Type B pancreatic cell (in vitro differentiated cells): ENCODE results near the gene TAF8. TPM values are rescaled to one million over a fixed set of nuclear protein-coding genes. Genes with fewer than 3 reads are reported as not detected.

Experiments used
- DNase-seq: peaks from one replicate; pipeline ENCODE4 v3.0.0; 2021; ENCODE audit warnings: mixed read lengths; ENCODE audit not compliant: unreplicated experiment; ENCODE audit errors: extremely low spot score
- H3K27ac Mint-ChIP-seq: 2 replicates; pipeline ENCODE4 v1.8.0; 2021; ENCODE audit warnings: mild to moderate bottlenecking, mixed read lengths
- H3K27me3 Mint-ChIP-seq: 2 replicates; pipeline ENCODE4 v1.8.0; 2021; ENCODE audit warnings: mixed read lengths
- H3K36me3 Mint-ChIP-seq: 2 replicates; pipeline ENCODE4 v1.8.0; 2021; ENCODE audit warnings: mixed read lengths
- H3K4me1 Mint-ChIP-seq: one replicate; pipeline ENCODE4 v1.8.0; 2021; ENCODE audit warnings: mixed read lengths; ENCODE audit not compliant: unreplicated experiment
- H3K4me3 Mint-ChIP-seq: 2 replicates; pipeline ENCODE4 v1.8.0; 2021; ENCODE audit warnings: mild to moderate bottlenecking, mixed read lengths
- H3K9me3 Mint-ChIP-seq: 2 replicates; pipeline ENCODE4 v1.8.0; 2021; ENCODE audit warnings: mixed read lengths
- CTCF ChIP-seq: fragments of 200-600 bp; sonication (generic); conservative IDR thresholded peaks from 2 replicates; pipeline ENCODE4 v1.5.0; 2021; ENCODE audit warnings: antibody characterized with exemption, mild to moderate bottlenecking
- total RNA-seq: library from RNA; stranded (reverse); gene quantifications from 2 replicates; pipeline ENCODE4 v1.2.1, GENCODE V29; 2021; ENCODE audit warnings: low replicate concordance

TAF8 gene
- total RNA-seq, 1 donor from 2014 or later: 36.0 TPM

GRCh38 chr6:42120895-42121865 is 70.9 kb downstream of the TAF8 start:
- TF ChIP-seq CTCF: no peak
- Mint-ChIP-seq H3K4me1 (peaks cover 13% of the 10 kb centered on the region), H3K27ac (peak overlapping the region; percentile 55), H3K4me3 (no peak overlapping the region), H3K27me3 (no peaks in the 10 kb centered on the region), H3K36me3 (peaks cover 4% of the 10 kb centered on the region), H3K9me3 (no peaks in the 10 kb centered on the region)
- DNase-seq: no peak

GRCh38 chr6:42123379-42124103 is 73.2 kb downstream of the TAF8 start:
- Mint-ChIP-seq H3K4me3 (no peak overlapping the region), H3K27me3 (no peaks in the 10 kb centered on the region), H3K9me3 (no peaks in the 10 kb centered on the region), H3K27ac (peak overlapping the region; percentile 95), H3K4me1 (peaks cover 3% of the 10 kb centered on the region), H3K36me3 (peaks cover 5% of the 10 kb centered on the region)
- DNase-seq: no peak
- no peak for TF ChIP-seq CTCF

GRCh38 chr6:42124223-42124836 is 74.0 kb downstream of the TAF8 start:
- no peak for TF ChIP-seq CTCF
- Mint-ChIP-seq H3K9me3 (no peaks in the 10 kb centered on the region), H3K4me3 (no peak overlapping the region), H3K4me1 (peaks cover 3% of the 10 kb centered on the region), H3K36me3 (peaks cover 5% of the 10 kb centered on the region), H3K27me3 (no peaks in the 10 kb centered on the region), H3K27ac (peak overlapping the region; percentile 57)
- no peak for DNase-seq

GRCh38 chr6:42125231-42125630 is 74.9 kb downstream of the TAF8 start:
- DNase-seq: no peak
- Mint-ChIP-seq H3K9me3 (no peaks in the 10 kb centered on the region), H3K27me3 (no peaks in the 10 kb centered on the region), H3K36me3 (peaks cover 5% of the 10 kb centered on the region), H3K4me3 (no peak overlapping the region), H3K4me1 (peaks cover 3% of the 10 kb centered on the region), H3K27ac (peak overlapping the region; percentile 57)
- no peak for TF ChIP-seq CTCF

GRCh38 chr6:42125663-42126062 is 75.3 kb downstream of the TAF8 start:
- DNase-seq: no peak
- no peak for TF ChIP-seq CTCF
- Mint-ChIP-seq H3K4me3 (no peak overlapping the region), H3K4me1 (peaks cover 3% of the 10 kb centered on the region), H3K9me3 (no peaks in the 10 kb centered on the region), H3K27ac (no peak overlapping the region), H3K27me3 (no peaks in the 10 kb centered on the region), H3K36me3 (peaks cover 5% of the 10 kb centered on the region)
